DND-41 (cell line): ENCODE results near the gene PAX6.

Experiments used
- ATAC-seq: fragments of 200-7000 bp; cut with Tn5 transposase; 3 replicates; pipeline ENCODE4 v1.9.1; 2021; ENCODE audit warnings: low read depth; ENCODE audit not compliant: insufficient read depth
- DNase-seq: peaks from one replicate; pipeline ENCODE4 v3.0.0-alpha.2; 2020
- H2AFZ ChIP-seq: 2 replicates; pipeline ENCODE4 v1.6.0; 2012; ENCODE audit warnings: low read depth, low read length
- H3K27ac ChIP-seq: 2 replicates; pipeline ENCODE4 v1.5.1; 2012; ENCODE audit warnings: low read length, inconsistent platforms
- H3K27me3 ChIP-seq: fragments of 200-600 bp; sonication (generic); 2 replicates; pipeline ENCODE4 v1.6.0; 2012; ENCODE audit warnings: low read length, mild to moderate bottlenecking, inconsistent platforms; ENCODE audit not compliant: insufficient read depth, poor library complexity
- H3K36me3 ChIP-seq: 2 replicates; pipeline ENCODE4 v1.5.1; 2012; ENCODE audit warnings: low read length, inconsistent platforms; ENCODE audit not compliant: insufficient read depth
- H3K4me1 ChIP-seq: 2 replicates; pipeline ENCODE4 v1.5.1; 2012; ENCODE audit warnings: mild to moderate bottlenecking, low read length; ENCODE audit not compliant: insufficient read depth
- H3K4me2 ChIP-seq: 2 replicates; pipeline ENCODE4 v1.6.0; 2012; ENCODE audit warnings: mild to moderate bottlenecking, moderate library complexity, low read length, inconsistent platforms; ENCODE audit not compliant: insufficient read depth
- H3K4me3 ChIP-seq, 2 experiments: fragments of 200-600 bp in 1 of 2; shearing (Covaris generic) in 1 of 2; 2 replicates each; pipeline ENCODE4 v1.5.1; 2012 to 2016; ENCODE audit warnings: inconsistent platforms in 2 of 2, low read length in 2 of 2, mild to moderate bottlenecking in 2 of 2, low read depth in 1 of 2, moderate library complexity in 1 of 2
- H3K79me2 ChIP-seq: 2 replicates; pipeline ENCODE4 v1.6.0; 2012; ENCODE audit warnings: low read length, inconsistent platforms; ENCODE audit not compliant: insufficient read depth
- H3K9ac ChIP-seq: 2 replicates; pipeline ENCODE4 v1.6.0; 2012; ENCODE audit warnings: low read depth, mild to moderate bottlenecking, inconsistent platforms, low read length, moderate library complexity
- H3K9me3 ChIP-seq: 2 replicates; pipeline ENCODE4 v1.5.1; 2012; ENCODE audit warnings: low read length, moderate library complexity, mild to moderate bottlenecking, inconsistent platforms; ENCODE audit not compliant: insufficient read depth, severe bottlenecking
- H4K20me1 ChIP-seq: 2 replicates; pipeline ENCODE4 v1.6.0; 2012; ENCODE audit warnings: low read length; ENCODE audit not compliant: insufficient read depth
- CTCF ChIP-seq: IDR thresholded peaks from 2 replicates; pipeline ENCODE4 v1.5.1; 2012; ENCODE audit warnings: borderline replicate concordance, low read length, moderate library complexity, mild to moderate bottlenecking; ENCODE audit not compliant: poor library complexity, severe bottlenecking; ENCODE audit errors: extremely low read depth
- EZH2 ChIP-seq: IDR thresholded peaks from 3 replicates; pipeline ENCODE4 v1.6.1; 2012; ENCODE audit warnings: borderline replicate concordance, low read depth, mild to moderate bottlenecking, moderate library complexity, low read length, inconsistent platforms; ENCODE audit not compliant: severe bottlenecking

PAX6 gene

DNA sequence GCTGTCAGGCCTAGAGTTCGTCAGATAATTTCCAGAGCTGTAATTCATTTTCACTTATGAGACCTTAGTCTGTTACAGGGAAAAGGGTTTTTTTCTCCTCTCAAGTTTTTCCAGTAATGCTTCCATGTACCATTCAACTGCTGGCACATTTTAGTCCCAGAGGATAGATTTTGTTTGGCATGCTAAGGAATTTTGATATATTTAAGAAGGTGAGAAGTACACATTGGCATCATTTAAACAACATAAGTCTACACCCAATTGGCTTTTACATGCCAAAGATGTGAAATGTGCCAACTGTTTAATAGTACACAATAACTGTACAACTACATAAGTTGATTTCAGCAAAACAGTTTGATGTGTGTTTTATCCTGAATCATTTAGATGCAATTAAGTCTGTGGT is 71.0 kb downstream of the PAX6 start:
- Histone ChIP-seq H3K36me3 (no peaks in the 10 kb centered on the region), H4K20me1 (no peaks in the 10 kb centered on the region), H3K4me1 (no peaks in the 10 kb centered on the region), H2AFZ (no peak overlapping the region), H3K27ac (no peak overlapping the region), H3K9ac (no peak overlapping the region), H3K4me2 (no peak overlapping the region), H3K27me3 (no peaks in the 10 kb centered on the region), H3K9me3 (no peaks in the 10 kb centered on the region), H3K79me2 (no peaks in the 10 kb centered on the region), H3K4me3 (no peak overlapping the region)
- ATAC-seq, result no peak
- DNase-seq, result no peak
- TF ChIP-seq CTCF, result no peak
- no peak for TF ChIP-seq EZH2
